Bronchial epithelial cell (primary cell): ENCODE data around the gene AGPAT4. TPM values are rescaled to one million over a fixed set of nuclear protein-coding genes. Genes with fewer than 3 reads are reported as not detected.

Experiments used
- DNase-seq: peaks from one replicate; pipeline ENCODE4 v3.0.0-alpha.2; 2010; ENCODE audit warnings: low read depth
- FAIRE-seq: peaks from 2 replicates; lab custom pipeline; 2011; peaks lifted over from hg19 to GRCh38; lab: Jason Lieb, UNC
- H3K27me3 ChIP-seq: 2 replicates; pipeline ENCODE4 v1.5.1; 2011; ENCODE audit warnings: low read length; ENCODE audit not compliant: control insufficient read depth, insufficient read depth
- H3K36me3 ChIP-seq: 2 replicates; pipeline ENCODE4 v1.5.1; 2011; ENCODE audit warnings: low read length; ENCODE audit not compliant: control insufficient read depth, insufficient read depth
- H3K4me3 ChIP-seq: 2 replicates; pipeline ENCODE4 v1.5.1; 2011; ENCODE audit warnings: mild to moderate bottlenecking, low read depth, low read length, control low read depth
- total RNA-seq: library from RNA; depleted of rRNA; stranded (reverse); fragments of >200 nt; gene quantifications from 2 replicates; pipeline ENCODE4 v1.2.1, GENCODE V29; 2014
- TF ChIP-seq, protein P1 (sequence below): IDR thresholded peaks from 2 replicates; pipeline ENCODE4 v1.5.1; 2011; ENCODE audit warnings: mild to moderate bottlenecking, moderate library complexity, low read length, control low read depth, inconsistent platforms; ENCODE audit not compliant: insufficient read depth, severe bottlenecking

Gene AGPAT4
- total RNA-seq, 1 donor from 2014 or later: 2.6 TPM

DNA sequence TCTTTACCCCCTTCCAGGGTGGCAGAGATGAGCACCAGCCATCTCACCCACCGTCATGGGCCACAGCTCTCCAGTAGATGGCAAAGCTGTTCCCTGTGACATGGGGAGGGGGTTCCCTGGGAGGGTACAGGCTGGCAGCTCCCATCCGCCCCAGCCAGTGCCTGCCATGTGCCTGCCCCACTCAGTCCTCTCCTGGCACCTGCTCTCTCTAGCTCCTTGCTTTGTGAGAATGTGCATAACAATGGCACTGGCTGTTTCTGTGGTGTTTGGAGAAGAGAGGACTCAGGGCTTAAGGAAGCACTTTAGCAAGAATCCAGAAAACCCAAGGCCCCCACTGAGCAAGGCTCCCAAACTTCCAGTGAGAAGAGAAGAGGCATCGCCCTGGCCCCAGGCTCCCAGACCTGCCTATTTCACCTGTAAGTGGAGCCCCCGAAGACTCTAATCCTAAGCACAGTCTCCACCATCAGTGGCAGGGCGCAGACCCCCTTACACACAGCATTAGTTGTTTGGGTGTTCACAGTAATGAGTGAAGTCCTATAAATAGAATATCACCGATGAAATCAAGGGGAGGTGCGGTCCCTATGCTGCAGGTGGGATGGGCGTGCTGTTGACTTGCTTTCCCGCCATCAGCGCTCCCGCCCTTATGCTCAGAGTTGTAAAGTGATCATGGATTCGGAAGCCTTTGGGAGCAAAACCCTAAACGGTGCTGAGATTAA, 110.2 kb downstream of the AGPAT4 start:
- FAIRE-seq (no peak), DNase-seq (no peak)
- no peaks in the 10 kb centered on the region for H3K27me3 ChIP-seq
- peaks cover 1% of the 10 kb centered on the region for H3K36me3 ChIP-seq
- TF ChIP-seq, protein P1, sequence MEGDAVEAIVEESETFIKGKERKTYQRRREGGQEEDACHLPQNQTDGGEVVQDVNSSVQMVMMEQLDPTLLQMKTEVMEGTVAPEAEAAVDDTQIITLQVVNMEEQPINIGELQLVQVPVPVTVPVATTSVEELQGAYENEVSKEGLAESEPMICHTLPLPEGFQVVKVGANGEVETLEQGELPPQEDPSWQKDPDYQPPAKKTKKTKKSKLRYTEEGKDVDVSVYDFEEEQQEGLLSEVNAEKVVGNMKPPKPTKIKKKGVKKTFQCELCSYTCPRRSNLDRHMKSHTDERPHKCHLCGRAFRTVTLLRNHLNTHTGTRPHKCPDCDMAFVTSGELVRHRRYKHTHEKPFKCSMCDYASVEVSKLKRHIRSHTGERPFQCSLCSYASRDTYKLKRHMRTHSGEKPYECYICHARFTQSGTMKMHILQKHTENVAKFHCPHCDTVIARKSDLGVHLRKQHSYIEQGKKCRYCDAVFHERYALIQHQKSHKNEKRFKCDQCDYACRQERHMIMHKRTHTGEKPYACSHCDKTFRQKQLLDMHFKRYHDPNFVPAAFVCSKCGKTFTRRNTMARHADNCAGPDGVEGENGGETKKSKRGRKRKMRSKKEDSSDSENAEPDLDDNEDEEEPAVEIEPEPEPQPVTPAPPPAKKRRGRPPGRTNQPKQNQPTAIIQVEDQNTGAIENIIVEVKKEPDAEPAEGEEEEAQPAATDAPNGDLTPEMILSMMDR: no peak
- no peak overlapping the region for H3K4me3 ChIP-seq

DNA sequence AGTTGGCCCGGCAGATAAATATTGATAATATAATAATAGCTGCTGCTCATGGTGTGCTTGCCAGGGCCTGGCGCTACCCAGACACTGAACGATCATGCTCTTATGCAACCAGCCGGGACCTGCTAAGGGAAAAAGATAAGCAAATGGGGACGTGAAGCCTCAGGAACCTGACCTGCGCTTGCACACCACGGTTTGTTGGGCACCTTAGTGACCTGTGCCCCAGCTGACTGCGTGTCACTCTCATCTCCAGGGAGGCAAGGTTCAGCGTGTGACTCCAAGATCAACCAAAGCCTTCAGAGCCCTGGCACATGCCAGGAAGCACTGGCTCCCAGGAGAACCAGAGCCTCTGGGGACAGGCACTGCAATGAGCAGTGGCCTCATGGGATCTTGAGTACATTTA, 111.1 kb downstream of the AGPAT4 start:
- DNase-seq (no peak), FAIRE-seq (no peak)
- TF ChIP-seq, protein P1: no peak
- no peaks in the 10 kb centered on the region for H3K27me3 ChIP-seq
- H3K36me3 ChIP-seq: peaks cover 1% of the 10 kb centered on the region
- no peak overlapping the region for H3K4me3 ChIP-seq

DNA sequence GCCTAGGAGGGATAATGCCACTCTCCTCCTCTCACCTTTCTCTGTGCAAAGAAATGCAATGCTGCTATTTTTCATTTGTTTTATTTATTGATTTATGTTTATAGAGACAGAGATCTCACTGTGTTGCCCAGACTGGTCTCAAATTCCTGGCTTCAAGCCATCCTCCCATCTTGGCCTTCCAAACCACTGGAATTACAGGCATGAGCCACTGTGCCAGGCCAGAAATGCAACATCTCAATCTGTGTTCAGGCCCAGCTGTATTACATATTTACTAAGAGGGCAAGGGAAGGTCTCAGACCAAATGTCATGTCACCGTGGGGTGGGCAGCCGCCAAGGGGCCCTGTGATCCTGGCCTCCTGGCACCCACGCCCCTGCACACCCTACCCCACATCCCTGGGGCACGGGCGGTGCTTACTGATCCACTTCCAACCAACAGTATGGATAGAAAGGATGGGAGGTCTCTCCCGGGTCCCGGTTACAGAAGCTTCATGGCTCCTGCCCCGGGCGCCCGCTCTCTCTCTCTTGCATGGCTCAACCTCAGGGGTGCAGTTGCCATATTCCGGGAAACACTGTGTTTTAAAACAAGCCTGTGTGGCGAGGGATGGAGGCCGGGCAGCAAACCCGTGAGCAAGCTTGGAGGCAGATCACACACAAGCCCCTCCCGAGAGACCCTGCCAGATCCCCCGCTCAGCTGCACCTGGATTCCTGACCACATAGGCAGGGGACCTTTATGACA, 111.8 kb downstream of the AGPAT4 start:
- TF ChIP-seq, protein P1: no peak
- Histone ChIP-seq H3K4me3 (no peak overlapping the region), H3K36me3 (peaks cover 1% of the 10 kb centered on the region), H3K27me3 (no peaks in the 10 kb centered on the region)
- DNase-seq: no peak
- FAIRE-seq: no peak

DNA sequence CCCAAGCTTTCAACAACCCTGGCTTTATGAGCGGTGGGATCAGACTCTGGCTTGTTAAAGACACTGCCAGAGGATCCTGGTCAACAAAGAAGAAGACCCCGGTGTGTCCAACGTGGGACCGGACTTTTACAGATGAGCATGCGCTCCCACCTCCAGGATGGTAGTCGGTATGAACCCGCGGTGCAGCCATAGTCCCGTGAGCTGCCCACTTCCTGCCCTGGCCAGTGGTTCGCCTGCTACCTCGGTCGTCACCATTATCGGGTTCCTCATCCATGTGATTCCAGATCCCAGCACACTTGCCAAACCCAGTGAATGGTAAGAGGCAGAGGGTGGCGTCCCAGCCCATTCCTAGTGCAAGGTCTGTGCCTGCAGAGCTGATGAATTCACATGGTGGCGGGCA, 112.7 kb downstream of the AGPAT4 start:
- no peak for FAIRE-seq
- H3K36me3 ChIP-seq: peaks cover 1% of the 10 kb centered on the region
- no peak for DNase-seq
- TF ChIP-seq, protein P1: no peak
- H3K4me3 ChIP-seq: no peak overlapping the region
- no peaks in the 10 kb centered on the region for H3K27me3 ChIP-seq

DNA sequence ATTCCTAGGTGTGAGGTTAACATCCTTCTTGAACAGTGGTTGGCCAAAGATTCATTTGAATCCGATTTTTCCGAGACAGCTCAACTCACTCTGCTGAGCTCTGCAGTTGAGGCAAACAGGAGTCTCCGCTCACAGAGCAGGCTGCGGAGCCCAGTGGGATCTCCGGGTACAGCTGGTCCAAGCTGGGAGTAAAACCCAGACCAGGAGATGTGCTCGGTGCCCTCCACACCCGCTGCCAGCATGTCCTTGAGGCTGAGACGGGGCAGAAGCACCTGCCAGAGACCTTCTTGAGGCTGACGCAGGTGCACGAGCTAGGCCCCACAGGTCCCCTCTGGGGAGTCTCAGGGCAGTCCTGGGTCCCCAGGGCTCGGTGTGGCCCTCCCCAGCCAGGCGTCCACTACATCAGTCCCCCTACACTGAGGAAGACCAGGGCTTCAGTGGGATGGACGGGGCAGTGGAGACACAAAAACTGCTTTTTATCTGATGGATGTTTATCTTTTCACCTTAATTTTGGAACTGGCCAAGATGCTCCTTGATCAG, 119.0 kb downstream of the AGPAT4 start:
- H3K36me3 ChIP-seq: no peaks in the 10 kb centered on the region
- no peak for DNase-seq
- TF ChIP-seq, protein P1: no peak
- no peaks in the 10 kb centered on the region for H3K27me3 ChIP-seq
- H3K4me3 ChIP-seq: no peak overlapping the region
- no peak for FAIRE-seq
